ENCODE data around the gene TMEM144. TPM values are rescaled to one million over a fixed set of nuclear protein-coding genes. Genes with fewer than 3 reads are reported as not detected.

Gene TMEM144
- total RNA-seq, 1 experiment from 2014 or later: 17.9 TPM

- no peak overlapping the region for H3K27ac Mint-ChIP-seq (ENCODE audit: unreplicated experiment)
- Histone ChIP-seq H3K9me3 (no peaks in the 10 kb centered on the region), H3K4me1 (no peaks in the 10 kb centered on the region), H3K27me3 (replicated peaks; ENCODE audit: control insufficient read depth, insufficient read depth, low read length) (no peaks in the 10 kb centered on the region), H3K4me3 (ENCODE audit: low read depth, low read length) (no peak overlapping the region), H3K36me3 (ENCODE audit: control insufficient read depth, insufficient read depth, low read length) (no peaks in the 10 kb centered on the region)
- BruUV-seq (replicated peaks): no TSS peak
- TF ChIP-seq CTCF (IDR thresholded peaks at IDR 0.05; ENCODE audit: insufficient read depth in 1 of 2, low read depth in 1 of 2, low read length in 1 of 2, severe bottlenecking in 1 of 2, unreplicated experiment in 1 of 2): no peak
- H3K4me1 Mint-ChIP-seq (ENCODE audit: low read depth, unreplicated experiment): no peaks in the 10 kb centered on the region
- ChIA-PET CTCF (no interaction called here), POLR2A (no interaction called here)
- no peak for DNase-seq
- intact Hi-C loops (cut with micrococcal nuclease; ENCODE audit: unreplicated experiment): no loop called here
- no peaks in the 10 kb centered on the region for H3K27me3 Mint-ChIP-seq (ENCODE audit: insufficient read depth, unreplicated experiment)
- no peak overlapping the region for H3K4me3 Mint-ChIP-seq (ENCODE audit: unreplicated experiment)
- H3K9me3 Mint-ChIP-seq (ENCODE audit: unreplicated experiment): no peaks in the 10 kb centered on the region
- H3K36me3 Mint-ChIP-seq (ENCODE audit: insufficient read depth, unreplicated experiment): no peaks in the 10 kb centered on the region
These were observed 70.6 kb downstream of the TMEM144 start for GRCh38 chr4:158280856-158281255.

GRCh38 chr4:158282252-158282651, 72.0 kb downstream of the TMEM144 start:
- CTCF ChIA-PET: no interaction called here
- no TSS peak for BruUV-seq (replicated peaks)

GRCh38 chr4:158285429-158286216, 75.3 kb downstream of the TMEM144 start:
- no peak overlapping the region for H3K4me3 Mint-ChIP-seq (ENCODE audit: unreplicated experiment)
- Histone ChIP-seq H3K9me3 (no peaks in the 10 kb centered on the region), H3K27me3 (replicated peaks; ENCODE audit: control insufficient read depth, insufficient read depth, low read length) (no peaks in the 10 kb centered on the region), H3K4me3 (ENCODE audit: low read depth, low read length) (no peak overlapping the region), H3K36me3 (ENCODE audit: control insufficient read depth, insufficient read depth, low read length) (no peaks in the 10 kb centered on the region), H3K4me1 (no peaks in the 10 kb centered on the region)
- ChIA-PET POLR2A (no interaction called here), CTCF (no interaction called here)
- TF ChIP-seq CTCF (IDR thresholded peaks at IDR 0.05; ENCODE audit: insufficient read depth in 1 of 2, low read depth in 1 of 2, low read length in 1 of 2, severe bottlenecking in 1 of 2, unreplicated experiment in 1 of 2): no peak
- H3K4me1 Mint-ChIP-seq (ENCODE audit: low read depth, unreplicated experiment): no peaks in the 10 kb centered on the region
- no peaks in the 10 kb centered on the region for H3K36me3 Mint-ChIP-seq (ENCODE audit: insufficient read depth, unreplicated experiment)
- BruUV-seq (replicated peaks): no TSS peak
- H3K9me3 Mint-ChIP-seq (ENCODE audit: unreplicated experiment): no peaks in the 10 kb centered on the region
- no peak overlapping the region for H3K27ac Mint-ChIP-seq (ENCODE audit: unreplicated experiment)
- no peaks in the 10 kb centered on the region for H3K27me3 Mint-ChIP-seq (ENCODE audit: insufficient read depth, unreplicated experiment)
- DNase-seq: no peak
- intact Hi-C loops (cut with micrococcal nuclease; ENCODE audit: unreplicated experiment): no loop called here

More at GRCh38 chr4:158282252-158282651, 72.0 kb downstream of the TMEM144 start:
- Mint-ChIP-seq H3K27me3 (ENCODE audit: insufficient read depth, unreplicated experiment) (no peaks in the 10 kb centered on the region), H3K36me3 (ENCODE audit: insufficient read depth, unreplicated experiment) (no peaks in the 10 kb centered on the region), H3K4me3 (ENCODE audit: unreplicated experiment) (no peak overlapping the region), H3K27ac (ENCODE audit: unreplicated experiment) (no peak overlapping the region), H3K9me3 (ENCODE audit: unreplicated experiment) (no peaks in the 10 kb centered on the region), H3K4me1 (ENCODE audit: low read depth, unreplicated experiment) (no peaks in the 10 kb centered on the region)
- peak in 1 of 2 experiments; percentile 9 for DNase-seq
- intact Hi-C loops (cut with micrococcal nuclease; ENCODE audit: unreplicated experiment): no loop called here
- H3K4me1 ChIP-seq: no peaks in the 10 kb centered on the region
- no peaks in the 10 kb centered on the region for H3K27me3 ChIP-seq (replicated peaks; ENCODE audit: control insufficient read depth, insufficient read depth, low read length)
- POLR2A ChIA-PET: no interaction called here
- no peak overlapping the region for H3K4me3 ChIP-seq (ENCODE audit: low read depth, low read length)
- no peak for TF ChIP-seq CTCF (IDR thresholded peaks at IDR 0.05; ENCODE audit: insufficient read depth in 1 of 2, low read depth in 1 of 2, low read length in 1 of 2, severe bottlenecking in 1 of 2, unreplicated experiment in 1 of 2)
- H3K9me3 ChIP-seq: no peaks in the 10 kb centered on the region
- H3K36me3 ChIP-seq (ENCODE audit: control insufficient read depth, insufficient read depth, low read length): no peaks in the 10 kb centered on the region

Measured in Caco-2 (cell line).